Superior temporal gyrus (tissue), 1 donor: ENCODE data around the gene ATG3.
A peak's percentile ranks its signal among the peaks of the same experiment; 100 is the strongest.
"Not testable (repeated sequence)": the region's sequence is repeated elsewhere in the genome, so short reads cannot be mapped to it uniquely, and the experiment has no call there.

Experiments used
- DNase-seq: peaks from one replicate; pipeline ENCODE4 v3.0.0-alpha.2; 2016; ENCODE audit errors: extremely low spot score

Gene ATG3

GRCh38 chr3:112560721-112561483 is 860 bp downstream of the ATG3 start:
- DNase-seq: peak; percentile 64

- no peak for DNase-seq
These were observed 1.5 kb downstream of the ATG3 start for GRCh38 chr3:112560307-112560706.

- no peak for DNase-seq
These were observed 3.8 kb downstream of the ATG3 start for GRCh38 chr3:112557976-112558375.

DNA sequence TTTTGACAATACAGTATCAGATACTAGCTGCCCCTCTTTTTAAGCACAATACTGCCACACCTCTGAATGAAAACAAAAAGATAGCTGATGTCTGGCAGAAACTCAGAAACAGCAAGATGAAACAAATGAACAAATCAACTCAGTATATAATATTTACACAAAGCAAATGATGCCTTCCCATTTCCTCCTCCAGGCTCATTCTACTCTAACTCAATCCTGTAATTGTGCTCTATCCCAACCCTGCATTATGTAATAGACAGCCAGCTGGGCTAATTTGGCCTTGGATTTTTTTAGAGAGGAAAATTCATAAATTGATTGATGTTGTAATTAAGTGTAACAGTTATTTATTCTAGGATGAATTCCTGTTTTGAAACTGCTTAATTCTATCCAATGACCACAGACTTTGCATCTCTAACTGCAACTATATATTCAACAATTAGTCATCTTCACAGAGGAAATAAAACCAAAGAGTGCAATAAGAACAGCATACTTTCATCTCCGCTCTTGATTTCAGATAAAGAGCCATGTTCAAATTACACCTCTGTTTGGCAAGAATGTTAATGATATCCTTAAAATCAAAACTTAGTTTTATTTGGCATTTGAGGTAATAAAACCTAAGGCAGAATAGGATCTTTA is 6.1 kb downstream of the ATG3 start:
- no peak for DNase-seq

- DNase-seq: no peak
These were observed 10.9 kb downstream of the ATG3 start for GRCh38 chr3:112550859-112551258.

- DNase-seq: no peak
These were observed 15.5 kb downstream of the ATG3 start for GRCh38 chr3:112546216-112546759.

GRCh38 chr3:112539825-112540650 is 21.7 kb downstream of the ATG3 start:
- DNase-seq: no peak

DNA sequence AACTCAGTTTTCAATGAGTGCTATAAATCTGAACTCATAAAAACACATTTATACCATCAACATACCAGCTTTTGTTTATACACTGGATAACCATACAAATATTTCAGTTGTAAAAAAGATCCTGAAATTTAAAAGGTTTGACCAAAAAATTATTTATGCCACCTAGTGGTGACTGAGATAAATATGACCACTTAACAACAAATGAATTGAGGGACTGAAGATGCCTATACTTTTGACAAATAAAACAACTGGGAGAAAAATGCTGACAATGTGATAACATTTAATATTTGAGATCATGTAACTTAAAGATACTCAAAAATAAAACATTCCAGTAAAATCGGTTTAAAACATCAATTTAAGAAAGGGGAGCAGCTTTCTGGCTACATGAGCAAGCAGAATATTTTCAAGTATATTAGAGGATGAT is 30.4 kb downstream of the ATG3 start:
- peak; percentile 80 for DNase-seq

DNA sequence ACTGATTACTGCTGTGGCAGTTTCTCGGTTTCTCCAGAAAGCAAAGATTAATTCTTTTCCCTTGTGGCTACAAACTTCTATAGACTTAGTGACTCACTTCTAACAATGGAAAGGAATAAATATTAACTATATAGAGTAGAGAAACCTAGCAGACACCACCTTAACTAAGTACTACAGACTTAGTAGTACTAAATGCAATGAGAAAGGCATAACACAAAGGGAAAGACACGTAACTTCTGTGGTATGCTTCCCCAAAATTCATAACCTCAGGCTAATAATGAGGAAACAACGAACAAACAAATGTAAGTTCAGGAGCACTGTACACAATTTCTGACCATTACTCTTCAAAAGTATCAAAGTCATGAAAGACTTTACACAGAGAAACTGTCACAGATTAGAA is 31.2 kb downstream of the ATG3 start:
- DNase-seq: no peak

DNA sequence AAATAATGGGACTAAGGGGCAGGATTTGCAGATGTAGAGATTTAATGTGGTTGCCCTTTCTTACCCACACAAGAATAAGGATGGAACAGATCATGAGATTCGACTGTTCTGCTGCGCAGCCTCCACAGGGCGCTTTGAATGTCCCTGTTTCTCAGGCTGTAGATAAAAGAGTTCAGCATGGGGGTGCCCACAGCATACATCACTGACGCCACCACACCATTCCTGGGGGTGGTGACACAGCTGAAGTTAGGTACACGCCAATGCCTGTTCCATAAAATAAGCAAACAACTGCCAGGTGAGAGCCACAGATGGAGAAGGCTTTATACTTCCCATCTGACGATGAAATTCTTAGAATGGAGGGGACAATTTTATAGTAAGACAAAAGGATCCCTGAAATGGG is 37.6 kb downstream of the ATG3 start:
- not testable (repeated sequence) for DNase-seq

DNA sequence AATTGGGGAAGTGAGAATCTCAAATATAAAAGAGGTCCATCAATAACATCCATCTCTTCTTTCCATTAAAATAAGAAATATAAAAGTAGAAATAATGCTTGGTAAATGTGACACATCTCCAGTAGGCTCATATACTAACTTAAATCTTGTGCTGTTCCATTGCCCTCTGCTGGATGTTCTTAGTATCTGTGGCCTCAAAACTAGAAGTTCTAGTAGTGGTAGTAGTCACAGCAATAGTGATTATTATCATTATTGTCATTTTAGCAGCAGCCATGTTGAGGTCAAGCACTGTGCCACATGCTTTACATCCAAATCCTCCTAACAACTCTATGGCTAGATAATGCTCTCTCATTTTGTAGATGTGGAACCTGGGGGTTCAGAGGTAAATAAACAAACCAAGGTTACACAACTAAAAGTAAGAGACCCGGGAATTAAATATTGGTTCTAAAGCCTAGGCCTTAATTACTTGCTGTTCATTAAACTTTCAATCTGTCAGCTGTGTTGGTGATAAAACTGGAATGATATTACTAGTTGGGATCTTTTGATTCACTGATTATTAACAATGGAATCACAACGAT is 42.2 kb downstream of the ATG3 start:
- DNase-seq: peak; percentile 91

GRCh38 chr3:112518970-112519369 is 42.8 kb downstream of the ATG3 start:
- DNase-seq: not testable (repeated sequence)

GRCh38 chr3:112514527-112515128 is 47.1 kb downstream of the ATG3 start:
- DNase-seq: no peak

GRCh38 chr3:112512320-112512719 is 49.4 kb downstream of the ATG3 start:
- no peak for DNase-seq

- no peak for DNase-seq
These were observed 52.9 kb downstream of the ATG3 start for GRCh38 chr3:112508860-112509259.

DNA sequence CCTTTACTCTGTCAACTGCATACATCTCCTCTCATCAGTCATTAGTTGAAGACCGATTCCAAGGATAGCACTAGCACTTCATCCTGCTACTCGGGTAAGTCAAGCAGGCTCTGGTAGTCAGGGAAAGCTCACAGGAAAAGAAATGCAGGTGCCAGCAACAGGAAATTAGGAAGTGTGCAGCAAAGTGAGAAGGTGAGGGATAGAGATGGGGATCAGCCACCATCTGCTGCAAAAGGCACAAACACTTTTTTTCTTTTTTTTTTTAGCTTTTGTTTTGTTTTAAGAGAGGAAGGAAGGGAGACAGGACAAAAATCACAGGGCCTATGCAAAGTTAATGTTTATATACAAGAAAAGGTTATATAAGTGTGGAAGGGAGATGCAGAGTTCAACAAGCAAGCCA is 53.5 kb downstream of the ATG3 start:
- DNase-seq: no peak

DNA sequence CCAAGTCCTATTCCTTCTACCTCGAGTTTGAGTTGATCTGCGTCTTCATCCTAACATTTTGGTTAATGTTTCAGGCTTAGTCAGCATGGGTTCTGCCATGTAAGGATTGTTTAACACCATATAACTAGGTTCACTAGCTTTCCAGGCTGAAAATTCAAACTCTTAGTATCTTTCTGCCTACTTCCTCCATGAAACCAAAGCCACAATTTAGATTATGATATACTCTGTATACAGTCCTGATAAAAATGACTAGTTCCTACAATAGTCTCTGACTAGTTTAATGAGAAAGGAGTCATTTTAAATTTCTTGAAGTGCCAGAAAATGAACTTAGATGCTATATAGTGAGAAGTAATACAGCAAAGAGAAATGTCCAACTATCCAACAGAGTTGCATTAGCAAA is 55.9 kb downstream of the ATG3 start:
- DNase-seq: no peak

DNA sequence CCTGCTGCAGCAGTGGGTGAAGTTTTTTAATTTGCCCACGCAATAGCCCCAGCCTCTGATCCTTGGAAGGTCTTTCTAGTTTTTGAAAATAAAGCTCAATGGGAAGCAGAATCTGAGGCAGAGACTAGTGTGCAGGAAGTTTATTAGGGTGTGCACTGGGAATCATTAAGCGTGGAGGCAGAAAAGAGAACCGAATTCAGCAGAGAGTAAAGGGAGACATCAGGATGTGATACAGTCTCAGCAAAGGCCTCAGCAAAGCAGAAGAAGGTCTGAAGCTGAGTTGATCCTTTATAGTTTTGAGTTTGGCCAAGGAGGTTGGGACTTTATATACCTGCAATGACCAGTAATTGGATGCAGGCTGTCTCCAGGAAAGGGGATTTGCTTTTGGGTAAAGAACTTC is 57.6 kb downstream of the ATG3 start:
- DNase-seq: no peak

GRCh38 chr3:112503304-112503972 is 58.3 kb downstream of the ATG3 start:
- no peak for DNase-seq

DNA sequence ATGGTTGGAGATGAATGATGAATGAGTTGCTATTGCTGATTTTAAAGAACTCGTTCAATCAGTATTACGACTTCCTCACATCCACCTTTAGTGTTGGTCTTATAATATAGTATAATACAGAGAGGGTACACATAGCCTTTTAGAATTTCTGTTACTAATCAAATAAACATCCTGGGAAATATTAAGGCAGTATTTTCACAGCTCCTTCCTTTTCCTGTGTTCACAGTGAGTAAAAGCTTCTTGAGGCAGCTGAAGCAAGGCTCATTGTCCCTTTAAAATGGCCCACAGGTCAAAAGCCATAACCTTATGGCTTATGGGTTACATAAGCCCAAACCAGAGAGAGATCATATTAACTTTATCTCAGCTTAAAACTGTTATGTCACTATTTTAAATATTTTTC is 61.1 kb downstream of the ATG3 start:
- DNase-seq: no peak
